Measurements from ENCODE around the gene KCTD19.

GRCh38 chr16:67294938-67295361, 31.6 kb downstream of the KCTD19 start:
- TF ChIP-seq CTCF (IDR thresholded peaks at IDR 0.05), result no peak
- no peak for TF ChIP-seq POLR2A (IDR thresholded peaks at IDR 0.05)
- TF ChIP-seq EP300 (IDR thresholded peaks at IDR 0.05), result no peak

Measured in tibial nerve (tissue), 4 donors.